CD4-positive, alpha-beta T cell treated with Interleukin-12 subunit alpha and Interleukin-12 subunit beta, for 1 hour (primary cell): ENCODE results near the gene GDI2.
A peak's percentile ranks its signal among the peaks of the same experiment; 100 is the strongest.
"Not testable (repeated sequence)": the region's sequence is repeated elsewhere in the genome, so short reads cannot be mapped to it uniquely, and the experiment has no call there.

ENCODE experiments used
- DNase-seq: peaks from one replicate; pipeline ENCODE4 v3.0.0-alpha.2; 2020

Gene GDI2

DNA sequence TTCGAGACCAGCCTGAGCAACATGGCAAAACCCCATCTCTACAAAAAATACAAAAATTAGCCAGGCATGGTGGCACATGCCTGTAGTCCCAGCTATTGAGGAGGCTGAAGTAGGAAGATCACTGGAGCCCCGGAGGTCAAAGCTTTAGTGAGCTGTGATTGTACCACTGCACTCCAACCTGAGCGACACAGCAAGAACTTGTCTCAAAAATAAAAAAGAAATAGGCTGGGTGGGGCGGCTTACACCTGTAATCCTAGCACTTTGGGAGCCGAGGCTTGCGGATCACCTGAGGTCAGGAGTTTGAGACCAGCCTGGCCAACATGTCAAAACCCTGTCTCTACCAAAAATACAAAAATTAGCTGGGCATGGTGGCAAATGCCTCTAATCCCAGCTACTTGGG is 13.3 kb upstream of the GDI2 start:
- not testable (repeated sequence) for DNase-seq

DNA sequence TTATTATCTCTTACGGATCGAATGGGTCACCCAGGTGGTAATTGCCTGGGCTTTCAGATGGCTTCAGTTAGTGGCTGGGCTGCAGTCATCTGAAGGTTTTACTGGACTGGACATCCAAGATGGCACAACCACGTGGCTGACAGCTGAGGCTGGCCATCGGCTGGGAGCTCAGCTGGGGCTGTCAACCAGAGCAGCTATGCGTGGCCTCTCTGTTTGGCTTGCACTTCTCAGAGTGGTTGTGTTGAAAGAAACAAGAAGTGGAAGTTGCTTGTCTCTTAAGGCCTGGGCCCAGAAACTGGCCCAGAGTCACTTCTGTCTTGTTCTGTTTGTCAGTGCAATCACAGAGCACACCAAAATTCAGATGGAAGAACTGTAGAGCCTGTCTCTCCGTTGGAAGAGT is 5.7 kb upstream of the GDI2 start:
- no peak for DNase-seq

DNA sequence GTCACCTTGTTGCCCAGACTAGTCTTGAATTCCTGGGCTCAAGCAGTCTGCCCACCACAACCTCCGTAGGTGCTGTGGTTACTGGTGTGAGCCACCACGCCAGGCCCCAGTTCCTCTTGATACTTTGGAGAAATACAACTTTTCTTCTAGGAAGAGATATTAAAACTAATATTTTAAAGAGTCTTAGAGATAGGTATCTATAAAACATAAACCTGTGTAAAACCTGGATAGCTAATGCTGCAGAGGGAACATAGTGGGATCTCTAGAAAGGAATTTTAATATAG is 4.8 kb upstream of the GDI2 start:
- DNase-seq = no peak

DNA sequence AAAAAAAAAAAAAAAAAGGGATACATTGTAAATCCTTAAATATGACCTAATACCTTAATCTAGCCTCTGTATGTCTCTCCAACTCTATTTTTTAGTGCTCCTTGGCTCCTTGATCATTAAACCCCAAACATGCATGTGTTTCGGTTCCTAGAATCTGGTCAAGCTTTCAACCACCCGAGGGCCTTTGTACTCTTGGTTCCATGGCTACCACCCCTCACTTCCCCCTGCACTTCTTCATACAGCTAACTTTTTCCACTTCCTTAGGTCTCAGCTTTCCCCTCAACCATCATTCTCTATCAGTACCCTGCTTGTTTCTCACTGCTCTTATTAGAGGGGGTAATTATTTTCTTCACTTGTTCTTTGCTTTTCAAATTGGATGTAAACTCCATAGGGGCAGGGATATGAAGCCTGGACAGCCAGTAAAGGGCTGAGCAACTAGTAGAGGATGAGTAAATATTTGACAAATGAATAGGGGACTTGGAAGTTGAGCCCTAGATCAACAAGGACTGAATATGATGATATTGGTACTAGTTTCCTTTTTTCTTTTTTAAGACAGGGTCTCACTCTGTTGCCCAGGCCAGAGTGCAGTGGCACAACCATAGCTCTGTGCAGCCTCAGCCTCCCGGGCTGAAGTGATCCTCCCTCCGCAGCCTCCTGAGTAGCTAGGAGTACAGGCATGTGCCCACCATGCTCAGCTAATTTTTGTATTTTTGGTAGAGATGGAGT is 4.3 kb upstream of the GDI2 start:
- no peak for DNase-seq

DNA sequence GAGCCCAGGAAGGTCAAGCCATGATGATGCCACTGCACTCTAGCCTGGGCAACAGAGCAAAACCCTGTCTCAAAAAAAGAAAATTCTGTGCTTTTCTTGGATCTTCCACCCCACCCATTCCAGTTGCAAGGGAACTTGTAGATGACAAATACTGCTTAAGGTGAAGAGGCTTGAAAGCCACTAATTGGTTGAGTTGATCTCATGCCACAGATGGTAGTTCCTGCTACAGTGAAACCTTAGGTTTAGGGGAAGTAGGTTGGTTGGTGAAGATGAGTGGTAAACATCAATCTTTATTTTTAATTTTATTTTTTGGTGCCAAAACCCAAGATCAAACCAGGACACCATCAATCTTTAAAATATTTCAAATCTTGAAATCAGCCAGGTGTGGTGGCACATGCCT is 2.9 kb upstream of the GDI2 start:
- DNase-seq = no peak

DNA sequence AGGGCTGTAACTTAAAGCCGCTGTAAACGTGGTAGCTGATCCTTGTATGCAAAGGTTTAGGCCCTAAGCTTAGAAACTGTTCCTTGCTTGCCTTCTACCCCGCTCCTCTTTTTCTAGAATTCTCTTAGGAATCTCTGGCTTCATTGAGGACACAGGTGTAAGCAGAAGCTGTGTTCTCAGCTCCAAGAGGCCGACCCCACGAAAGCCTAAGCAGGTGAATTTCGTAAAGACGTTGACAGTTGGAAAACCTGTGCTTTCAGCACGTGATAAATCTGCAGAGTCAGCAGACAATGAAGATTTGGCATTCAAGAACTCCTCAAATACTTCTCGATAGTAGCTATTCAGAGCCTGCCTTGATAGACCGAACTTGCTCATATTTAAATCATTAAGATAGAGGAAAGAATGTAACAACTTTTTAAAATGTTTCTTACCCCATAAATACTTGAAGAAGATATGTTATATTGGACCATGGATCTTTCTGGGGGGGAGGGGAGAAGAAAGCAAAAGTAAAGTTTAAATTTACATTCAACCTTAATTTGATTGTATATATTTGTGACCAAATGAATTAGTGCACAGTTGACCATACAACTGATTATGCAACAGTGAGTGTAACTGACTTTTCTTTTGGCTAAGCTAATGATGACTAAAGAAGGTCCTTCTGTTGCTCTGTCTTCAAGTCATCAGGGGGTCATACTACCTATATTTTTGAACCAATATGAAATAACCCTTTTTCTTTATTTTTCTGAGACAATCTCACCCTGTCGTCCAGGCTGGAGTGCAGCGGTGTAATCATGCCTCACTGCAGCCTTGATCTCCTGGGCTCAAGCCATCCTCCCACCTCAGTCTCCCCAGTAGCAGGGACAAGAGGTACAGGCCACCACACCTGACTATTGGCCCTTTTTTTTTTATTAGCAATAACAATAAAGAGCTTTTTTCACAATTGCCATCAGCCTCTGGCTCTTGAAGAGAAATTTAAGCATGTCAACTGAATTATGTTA is 1.2 kb upstream of the GDI2 start:
- DNase-seq = no peak

DNA sequence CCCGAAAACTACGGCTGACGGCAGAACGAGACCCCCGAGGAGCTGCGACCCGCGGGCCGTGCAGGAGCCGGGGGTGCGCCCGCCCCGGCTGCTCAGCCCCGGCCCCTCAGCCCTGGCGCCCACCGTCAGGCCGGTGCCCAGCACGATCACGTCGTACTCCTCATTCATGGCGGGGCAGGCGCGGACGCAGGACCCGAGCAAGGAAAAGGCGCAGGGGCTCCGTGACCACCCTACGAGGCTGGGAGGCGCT is 218 bp downstream of the GDI2 start:
- no peak for DNase-seq

DNA sequence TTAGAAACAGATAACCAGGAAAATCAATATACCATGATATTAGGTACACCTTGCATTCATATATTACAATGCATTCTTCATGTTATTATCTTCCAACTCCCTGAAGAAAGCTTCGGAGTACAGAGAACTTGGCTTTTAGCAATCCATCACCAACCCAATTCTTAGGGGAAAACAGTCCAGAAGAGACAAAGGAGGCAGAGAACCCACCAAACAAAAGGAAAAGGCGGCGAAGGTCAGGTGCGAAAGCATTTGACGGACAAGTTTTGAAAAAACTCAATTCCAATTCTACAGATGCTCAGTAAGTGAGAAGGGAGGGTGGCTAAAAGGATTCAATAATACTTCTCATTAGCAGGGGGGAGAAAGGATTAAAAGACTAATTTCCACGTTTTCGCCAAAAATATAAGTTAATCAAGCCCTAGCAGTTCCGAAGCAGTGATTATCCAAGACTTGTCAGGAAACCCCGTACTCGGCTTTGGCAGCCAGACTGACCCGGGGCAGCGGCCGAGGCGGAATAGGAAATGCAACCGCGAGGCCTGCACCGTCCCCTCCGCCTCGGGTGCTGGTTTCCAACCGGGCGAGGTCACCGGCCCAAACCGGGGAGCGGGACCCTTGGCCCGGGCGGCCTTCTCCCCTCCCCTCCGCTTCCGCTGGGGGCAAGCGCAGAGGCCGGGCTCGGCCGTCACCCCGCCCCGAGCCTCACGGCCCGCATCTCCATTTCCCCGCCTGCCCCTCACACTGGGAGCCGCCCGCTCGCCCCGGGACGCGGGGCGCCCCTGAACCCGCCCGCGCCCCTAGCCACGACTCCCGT is 747 bp downstream of the GDI2 start:
- peak; percentile 43 for DNase-seq

DNA sequence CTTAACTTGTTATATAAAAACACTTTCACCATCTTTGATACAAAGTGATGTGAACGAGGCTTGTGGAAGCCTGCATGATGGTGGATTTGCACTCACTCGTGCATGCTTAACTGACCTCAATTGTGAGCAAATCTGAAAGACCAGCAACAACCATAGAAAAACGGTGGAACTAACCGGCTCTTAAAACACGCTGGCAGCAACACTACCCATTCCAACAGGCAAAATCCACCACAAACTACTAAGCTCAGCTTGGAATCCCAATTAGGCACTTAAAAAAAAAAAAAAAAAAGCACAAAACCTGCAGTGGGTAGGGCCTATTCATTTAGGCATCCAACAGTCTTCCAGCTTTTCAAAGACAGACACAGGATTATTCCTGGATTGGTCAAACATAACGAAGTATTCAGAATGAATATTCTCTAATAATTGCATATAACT is 1.8 kb downstream of the GDI2 start:
- DNase-seq = no peak

DNA sequence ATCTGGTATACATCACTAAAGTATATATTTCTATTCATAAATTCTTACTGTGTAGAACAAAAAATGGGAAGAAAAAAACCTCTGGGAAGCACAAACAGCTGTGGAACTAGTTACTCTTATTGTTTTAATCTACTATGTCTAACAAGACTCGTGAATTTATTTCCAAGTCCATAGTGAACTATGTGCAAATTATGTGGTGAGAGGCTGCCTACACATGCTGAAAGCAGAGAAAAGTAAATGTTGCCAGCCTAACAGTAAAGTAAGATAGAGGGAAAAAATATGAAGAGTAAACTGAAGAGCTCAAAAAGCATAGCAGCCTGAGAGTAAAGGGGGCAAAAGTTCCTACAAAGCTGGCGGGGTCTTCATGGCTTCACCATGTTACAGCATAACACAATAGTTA is 3.0 kb downstream of the GDI2 start:
- no peak for DNase-seq

DNA sequence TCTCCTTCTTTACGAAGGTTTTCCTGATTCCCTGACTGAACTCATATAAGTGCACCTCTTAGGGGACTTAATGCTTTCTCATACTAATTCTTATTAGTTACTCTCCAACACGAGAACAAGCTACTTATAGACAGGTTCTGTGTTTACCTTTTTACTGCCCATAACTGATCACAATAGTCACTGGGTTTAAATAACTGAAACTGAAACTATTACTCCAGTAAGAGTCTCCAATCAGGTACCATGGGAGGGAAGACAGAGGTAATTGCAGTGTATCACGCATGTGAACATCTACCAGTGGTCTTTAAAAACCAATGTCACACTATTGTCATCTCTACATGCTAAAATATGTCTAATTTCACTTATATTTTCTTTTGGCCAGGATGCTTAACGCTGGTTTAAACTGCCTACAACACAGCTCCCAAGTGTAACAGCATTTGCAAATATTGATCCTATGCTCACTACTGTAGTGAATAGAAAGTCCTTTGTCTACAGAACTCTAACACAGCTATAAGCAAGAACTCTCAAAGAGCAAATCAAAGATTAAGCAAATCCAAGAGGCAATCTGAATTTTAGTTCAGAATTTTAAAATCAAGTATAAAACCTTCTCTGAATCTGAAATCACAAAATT is 3.6 kb downstream of the GDI2 start:
- DNase-seq = peak; percentile 47

DNA sequence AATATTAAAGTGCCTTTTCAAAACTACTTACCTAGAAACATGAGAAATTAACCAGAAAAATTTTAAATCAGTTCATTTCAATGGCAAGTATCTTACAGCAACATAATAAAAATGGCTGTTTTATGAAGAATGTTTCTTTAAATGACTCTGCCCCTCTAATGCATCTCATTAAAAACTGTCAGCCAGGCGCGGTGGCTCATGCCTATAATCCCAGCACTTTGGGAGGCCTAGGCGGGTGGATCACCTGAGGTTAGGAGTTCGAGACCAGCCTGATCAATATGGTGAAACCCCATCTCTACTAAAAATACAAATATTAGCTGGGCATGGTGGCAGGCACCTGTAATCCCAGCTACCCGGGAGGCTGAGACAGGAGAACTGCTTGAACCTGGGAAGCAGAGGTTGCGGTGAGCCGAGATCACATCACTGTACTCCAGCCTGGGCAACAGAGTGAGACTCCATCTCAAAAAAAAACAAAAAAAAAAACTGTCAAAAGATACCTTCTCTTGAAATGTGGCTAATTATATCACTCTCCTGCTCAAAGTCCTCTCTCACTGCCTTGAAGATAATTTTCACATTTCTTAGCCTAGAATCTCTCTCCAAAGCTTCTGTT is 4.3 kb downstream of the GDI2 start:
- not testable (repeated sequence) for DNase-seq

DNA sequence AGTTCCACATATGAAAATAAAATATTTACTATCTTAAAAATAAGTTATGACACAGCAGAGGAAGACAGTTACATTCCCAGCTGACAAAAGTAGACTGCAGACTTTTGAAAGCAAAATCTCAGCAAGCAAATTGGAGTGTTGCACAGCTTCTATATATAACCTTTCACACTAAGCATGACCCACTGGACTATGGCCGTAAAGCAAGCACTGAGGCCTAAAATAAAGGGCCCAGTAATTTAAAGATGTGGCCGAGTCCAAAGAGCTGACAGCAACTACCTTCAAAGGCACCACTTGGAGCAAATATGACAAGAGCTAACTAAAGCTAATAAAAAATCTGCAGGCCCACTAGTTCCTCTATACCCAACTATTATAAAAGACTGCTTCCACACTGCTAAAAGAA is 6.5 kb downstream of the GDI2 start:
- DNase-seq = no peak

DNA sequence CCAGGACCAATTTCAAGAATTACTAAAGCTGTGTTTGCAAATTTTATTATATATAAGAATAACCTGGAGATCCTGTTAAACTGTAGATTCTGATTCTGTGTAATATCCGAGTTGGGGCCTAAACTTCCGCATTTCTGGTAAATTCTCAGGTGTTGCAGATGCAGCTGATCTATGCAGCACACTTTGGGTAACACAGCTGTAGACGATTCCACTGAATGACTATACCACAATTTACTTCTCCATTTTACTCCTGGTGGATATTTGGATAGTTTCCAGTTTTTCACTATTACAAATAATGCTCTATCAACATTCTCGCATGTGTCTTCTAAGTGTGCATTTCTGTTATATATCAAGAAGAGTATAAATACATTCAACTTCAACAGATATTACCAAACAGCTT is 7.5 kb downstream of the GDI2 start:
- no peak for DNase-seq

DNA sequence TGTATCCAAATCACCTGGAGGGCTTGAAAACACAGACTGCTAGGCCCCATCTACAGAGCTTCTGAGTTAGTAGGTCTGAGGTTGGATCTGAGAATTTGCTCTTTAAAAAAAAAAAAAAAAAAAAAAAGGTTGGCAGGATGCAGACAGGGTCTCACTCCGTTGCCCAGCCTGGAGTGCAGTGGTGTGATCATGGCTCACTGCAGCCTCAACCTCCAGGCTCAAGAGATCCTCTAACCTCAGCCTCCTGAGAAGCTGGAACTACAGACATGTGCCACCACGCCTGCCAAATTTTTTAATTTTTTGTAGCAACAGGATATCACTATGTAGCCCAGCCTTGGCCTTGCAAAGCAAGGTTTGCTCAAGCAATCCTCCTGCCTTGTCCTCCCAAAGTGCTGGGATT is 8.0 kb downstream of the GDI2 start:
- no peak for DNase-seq

DNA sequence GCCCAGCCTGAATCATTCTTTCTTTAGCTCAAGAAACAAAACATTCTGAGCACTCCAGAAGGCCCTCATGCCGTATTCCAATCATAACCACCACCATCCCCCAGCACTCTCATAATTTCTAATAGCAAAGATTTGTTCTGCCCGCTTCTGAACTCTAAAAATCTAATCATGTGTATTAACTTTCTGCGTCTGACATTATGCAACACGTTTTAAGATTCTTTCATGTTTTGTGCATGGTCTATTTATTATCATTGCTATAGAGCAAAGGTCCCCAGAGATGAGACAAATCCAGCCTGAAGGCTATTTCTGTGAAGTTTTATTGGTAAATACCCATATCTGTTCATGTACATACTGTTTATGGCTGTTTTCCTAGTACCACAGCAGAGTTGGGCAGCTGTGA is 8.8 kb downstream of the GDI2 start:
- DNase-seq = no peak

DNA sequence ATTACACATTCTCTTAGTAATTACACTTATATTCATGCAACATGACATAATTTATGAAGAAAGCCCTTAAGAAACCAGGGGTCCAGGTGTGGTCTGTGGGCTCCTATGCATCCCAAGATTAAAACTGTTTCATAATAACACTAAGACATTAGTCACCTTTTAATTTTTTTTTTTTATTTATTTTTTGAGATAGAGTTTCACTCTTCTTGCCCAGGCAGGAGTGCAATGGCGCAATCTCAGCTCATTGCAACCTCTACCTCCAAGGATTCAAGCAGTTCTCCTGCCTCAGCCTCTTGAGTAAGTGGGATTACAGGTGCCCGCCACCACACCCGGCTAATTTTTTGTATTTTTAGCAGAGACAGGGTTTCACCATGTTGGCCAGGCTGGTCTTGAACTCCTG is 12.5 kb downstream of the GDI2 start:
- DNase-seq = no peak

DNA sequence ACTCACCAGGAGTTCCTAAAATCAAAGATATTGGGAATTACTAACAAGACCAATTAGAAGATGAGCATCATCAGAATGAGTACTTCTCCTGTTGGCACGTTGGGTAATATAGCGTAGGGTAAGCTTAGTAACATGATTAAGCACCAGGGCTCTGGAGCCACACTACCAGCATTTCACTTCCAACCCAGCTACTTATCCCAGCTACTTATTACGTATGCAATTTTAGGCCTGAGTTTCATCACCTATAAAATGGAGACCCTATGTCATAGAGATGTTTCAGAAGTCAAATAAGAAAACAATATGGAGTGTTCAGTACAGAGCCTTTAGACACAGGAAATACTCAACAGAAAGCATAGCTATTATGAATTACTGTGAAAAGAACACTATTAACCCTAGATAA is 19.0 kb downstream of the GDI2 start:
- no peak for DNase-seq

DNA sequence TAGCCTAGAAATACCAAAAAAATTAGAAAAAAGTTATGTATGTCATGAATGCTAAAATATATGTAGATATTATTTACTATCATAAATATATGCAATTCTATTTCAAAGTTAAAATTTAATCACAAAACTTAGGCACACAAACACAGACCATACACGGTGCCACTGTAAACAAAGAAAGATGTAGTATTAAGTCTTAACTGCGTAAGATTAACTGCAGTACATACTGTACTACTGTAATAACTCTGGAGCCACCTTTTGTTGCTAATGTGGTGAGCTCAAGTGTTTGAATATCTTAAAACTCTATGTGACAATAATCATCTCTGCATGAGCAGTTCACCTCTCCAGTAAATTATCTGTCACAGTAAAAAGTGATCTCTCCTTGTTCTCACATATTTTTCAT is 23.6 kb downstream of the GDI2 start:
- DNase-seq = no peak

DNA sequence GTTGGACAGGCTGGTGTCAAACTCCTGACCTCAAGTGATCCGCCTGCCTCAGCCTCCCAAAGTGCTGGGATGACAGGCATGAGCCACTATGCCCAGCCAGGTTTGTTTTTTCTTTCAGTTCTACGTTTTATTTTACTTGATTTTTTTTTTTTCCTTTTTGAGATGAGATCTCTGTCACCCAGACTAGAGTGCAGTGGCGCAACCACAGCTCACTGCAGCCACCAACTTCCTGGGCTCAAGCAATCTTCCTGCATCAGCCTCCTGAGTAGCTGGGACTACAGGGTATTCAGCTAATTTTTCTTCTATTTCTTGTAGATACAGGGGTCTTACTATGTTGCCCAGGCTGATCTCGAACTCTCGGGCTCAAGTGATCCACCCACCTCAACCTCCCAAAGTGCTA is 24.3 kb downstream of the GDI2 start:
- no peak for DNase-seq

DNA sequence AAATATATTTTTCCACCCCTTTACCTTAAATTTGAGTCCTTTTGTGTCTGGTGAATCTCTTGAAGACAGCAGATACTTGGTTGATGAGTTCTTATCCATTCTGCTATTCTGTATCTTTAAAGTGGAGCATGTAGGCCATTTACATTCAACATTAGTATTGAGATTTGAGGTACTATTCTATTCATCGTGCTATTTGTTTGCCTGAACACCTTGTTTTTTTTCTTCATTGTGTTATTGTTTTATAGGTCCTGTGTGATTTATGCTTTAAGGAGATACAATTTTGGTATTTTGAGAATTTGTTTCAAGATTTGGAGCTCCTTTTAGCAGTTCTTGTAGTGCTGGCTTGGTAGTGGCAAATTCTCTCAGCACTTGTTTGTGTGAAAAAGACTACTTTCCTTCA is 29.9 kb downstream of the GDI2 start:
- no peak for DNase-seq

DNA sequence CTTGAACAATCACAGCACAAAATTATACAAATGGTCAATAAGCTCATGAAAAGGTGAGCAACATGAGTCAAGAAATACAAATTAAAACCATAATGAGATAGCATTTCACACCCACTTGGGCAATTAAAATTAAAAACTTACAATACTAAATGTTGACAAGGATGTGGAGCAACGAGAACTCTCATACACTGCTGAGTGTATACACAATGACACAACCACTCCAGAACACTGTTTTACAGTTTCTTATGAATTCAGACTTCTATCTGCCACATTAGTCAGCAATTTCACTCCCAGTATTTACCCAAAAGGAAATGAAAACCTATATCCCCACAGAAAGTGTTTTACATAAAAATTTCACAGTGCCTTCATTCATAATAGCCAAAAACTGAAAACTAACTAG is 31.1 kb downstream of the GDI2 start:
- DNase-seq = no peak

DNA sequence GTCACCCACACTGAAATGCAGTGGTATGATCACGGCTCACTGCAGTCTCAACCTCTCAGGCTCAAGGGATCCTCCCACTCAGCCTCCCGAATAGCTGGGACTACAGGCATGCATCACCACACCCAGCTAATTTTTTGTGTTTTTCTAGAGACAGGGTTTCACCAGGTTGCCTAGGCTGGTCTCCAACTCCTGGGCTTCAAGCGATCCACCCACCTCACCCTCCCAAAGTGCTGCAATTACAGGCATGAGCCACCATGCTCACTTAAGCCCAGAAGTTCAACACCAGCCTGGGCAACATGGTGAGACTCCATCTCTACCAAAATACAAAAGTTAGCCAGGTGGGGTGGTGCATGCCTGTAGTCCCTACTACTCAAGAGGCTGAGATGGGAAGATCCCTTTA is 33.5 kb downstream of the GDI2 start:
- no peak for DNase-seq
